Upper lobe of right lung (tissue), 1 donor: ENCODE results near the gene ABCG1. TPM values are rescaled to one million over a fixed set of nuclear protein-coding genes. Genes with fewer than 3 reads are reported as not detected.
A peak's percentile ranks its signal among the peaks of the same experiment; 100 is the strongest.
"Not testable (repeated sequence)": the region's sequence is repeated elsewhere in the genome, so short reads cannot be mapped to it uniquely, and the experiment has no call there.

Experiments used
- ATAC-seq: fragments of 200-7000 bp; cut with Tn5 transposase; one replicate; pipeline ENCODE4 v1.9.1; 2020; ENCODE audit warnings: mild to moderate bottlenecking, moderate library complexity
- DNase-seq: peaks from one replicate; pipeline ENCODE4 v3.0.0-alpha.2; 2020
- H3K27ac ChIP-seq: fragments of 200-600 bp; one replicate; pipeline ENCODE4 v1.8.0; 2022
- H3K27me3 ChIP-seq: fragments of 200-600 bp; one replicate; pipeline ENCODE4 v1.8.0; 2022; ENCODE audit warnings: mild to moderate bottlenecking
- H3K36me3 ChIP-seq: fragments of 200-600 bp; one replicate; pipeline ENCODE4 v1.8.0; 2022
- H3K4me1 ChIP-seq: fragments of 200-600 bp; one replicate; pipeline ENCODE4 v1.8.0; 2022
- H3K4me3 ChIP-seq: fragments of 200-600 bp; one replicate; pipeline ENCODE4 v1.8.0; 2022; ENCODE audit warnings: mild to moderate bottlenecking
- H3K9me3 ChIP-seq: fragments of 200-600 bp; one replicate; pipeline ENCODE4 v1.8.0; 2022
- intact Hi-C: fragments of 100-400 bp; cut with DNase I; formaldehyde crosslinking; loops from one replicate; pipeline ENCODE4 v1.11.0; 2022
- total RNA-seq: library from RNA; stranded (reverse); fragmentation: NEBNext Ultra II Directional; extraction: Animal tissue kit (Norgen Biotek cat#: 25700); gene quantifications from one replicate; pipeline ENCODE4 v1.2.1, GENCODE V29; 2021
- TF ChIP-seq, protein P1 (sequence below): fragments of 200-600 bp; IDR thresholded peaks from one replicate; pipeline ENCODE4 v1.8.0; 2022; ENCODE audit warnings: antibody characterized with exemption
- donor health status: DM: no; HTN: yes; CAD: no; lungs with severe emphysema.

ABCG1 gene
- total RNA-seq, 1 donor from 2014 or later = 62.6 TPM

DNA sequence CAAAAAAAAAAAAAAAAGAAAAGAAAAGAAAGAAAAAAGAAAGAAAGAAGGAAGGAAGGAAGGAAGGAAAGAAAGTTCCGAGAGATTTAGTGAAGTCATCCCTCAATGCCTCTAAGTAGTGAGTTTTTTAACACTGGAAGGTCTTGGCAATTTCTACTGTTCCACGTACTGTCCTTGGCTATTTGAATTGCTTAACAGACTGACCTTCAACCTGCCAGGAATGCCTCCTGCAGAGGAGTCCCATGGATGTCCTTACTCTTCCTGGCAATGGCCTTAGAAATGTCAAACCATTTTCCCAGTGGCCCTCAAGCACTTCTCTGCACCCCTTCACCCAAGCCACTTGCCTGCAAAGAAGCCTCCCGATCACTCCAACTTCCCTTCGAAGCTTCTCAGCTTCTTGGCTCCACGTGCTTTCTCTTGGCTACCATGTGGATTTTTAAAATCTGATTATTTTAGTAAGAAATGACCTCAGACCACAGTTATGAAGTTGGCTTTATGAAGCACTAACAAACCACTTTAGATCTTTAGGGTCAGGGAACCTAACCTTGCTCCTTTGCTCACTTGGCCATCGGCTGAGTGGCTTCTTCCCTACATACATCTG, 43.7 kb upstream of the ABCG1 start:
- H3K36me3 ChIP-seq = no peaks in the 10 kb centered on the region
- H3K9me3 ChIP-seq = no peaks in the 10 kb centered on the region
- TF ChIP-seq, protein P1, sequence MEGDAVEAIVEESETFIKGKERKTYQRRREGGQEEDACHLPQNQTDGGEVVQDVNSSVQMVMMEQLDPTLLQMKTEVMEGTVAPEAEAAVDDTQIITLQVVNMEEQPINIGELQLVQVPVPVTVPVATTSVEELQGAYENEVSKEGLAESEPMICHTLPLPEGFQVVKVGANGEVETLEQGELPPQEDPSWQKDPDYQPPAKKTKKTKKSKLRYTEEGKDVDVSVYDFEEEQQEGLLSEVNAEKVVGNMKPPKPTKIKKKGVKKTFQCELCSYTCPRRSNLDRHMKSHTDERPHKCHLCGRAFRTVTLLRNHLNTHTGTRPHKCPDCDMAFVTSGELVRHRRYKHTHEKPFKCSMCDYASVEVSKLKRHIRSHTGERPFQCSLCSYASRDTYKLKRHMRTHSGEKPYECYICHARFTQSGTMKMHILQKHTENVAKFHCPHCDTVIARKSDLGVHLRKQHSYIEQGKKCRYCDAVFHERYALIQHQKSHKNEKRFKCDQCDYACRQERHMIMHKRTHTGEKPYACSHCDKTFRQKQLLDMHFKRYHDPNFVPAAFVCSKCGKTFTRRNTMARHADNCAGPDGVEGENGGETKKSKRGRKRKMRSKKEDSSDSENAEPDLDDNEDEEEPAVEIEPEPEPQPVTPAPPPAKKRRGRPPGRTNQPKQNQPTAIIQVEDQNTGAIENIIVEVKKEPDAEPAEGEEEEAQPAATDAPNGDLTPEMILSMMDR = no peak
- intact Hi-C loops = no loop called here
- no peak for ATAC-seq
- DNase-seq = no peak
- H3K4me1 ChIP-seq = no peaks in the 10 kb centered on the region
- no peak overlapping the region for H3K27ac ChIP-seq
- no peaks in the 10 kb centered on the region for H3K27me3 ChIP-seq
- H3K4me3 ChIP-seq = no peak overlapping the region

DNA sequence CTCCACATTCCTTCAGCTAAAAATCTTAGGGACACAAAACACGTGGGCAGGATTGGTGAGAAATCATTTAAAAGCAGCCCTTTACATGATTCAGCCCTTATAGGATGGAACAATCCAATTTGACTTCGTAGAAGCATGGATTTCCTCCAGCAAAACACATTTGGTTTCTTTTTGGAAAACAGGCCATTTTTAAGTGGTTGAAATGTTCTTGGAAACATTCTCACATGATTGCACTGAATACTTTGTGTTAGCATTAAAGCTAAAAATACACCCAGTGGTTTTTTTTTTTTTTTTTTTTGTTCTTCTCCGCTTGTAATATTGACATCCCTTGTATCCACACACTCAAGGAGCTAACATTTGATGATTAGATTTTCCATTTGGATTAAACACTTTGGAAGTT, 42.1 kb upstream of the ABCG1 start:
- H3K27me3 ChIP-seq = no peaks in the 10 kb centered on the region
- intact Hi-C loops = no loop called here
- TF ChIP-seq, protein P1 = no peak
- H3K9me3 ChIP-seq = no peaks in the 10 kb centered on the region
- H3K4me1 ChIP-seq = no peaks in the 10 kb centered on the region
- DNase-seq = no peak
- ATAC-seq = no peak
- no peak overlapping the region for H3K4me3 ChIP-seq
- no peak overlapping the region for H3K27ac ChIP-seq
- H3K36me3 ChIP-seq = no peaks in the 10 kb centered on the region

DNA sequence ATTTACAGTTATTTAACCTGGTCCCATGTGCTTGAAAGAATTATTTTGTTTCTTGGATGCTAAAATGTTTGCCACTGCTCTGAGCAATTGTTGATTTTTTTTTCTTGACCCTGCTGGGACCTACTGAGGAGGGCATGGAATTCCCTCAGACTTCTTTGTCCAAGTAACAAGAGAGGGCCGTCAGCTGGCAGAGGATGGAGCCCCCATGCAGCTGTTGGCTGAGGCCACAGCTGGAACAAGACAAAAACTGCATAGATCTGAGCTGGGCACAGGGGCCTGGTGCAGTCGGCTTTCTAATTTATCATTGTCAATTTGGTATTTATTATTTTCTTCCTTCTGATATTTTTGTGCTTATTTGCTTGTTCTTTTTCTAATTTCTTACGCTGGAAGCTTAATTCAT, 39.6 kb upstream of the ABCG1 start:
- no peaks in the 10 kb centered on the region for H3K4me1 ChIP-seq
- no peaks in the 10 kb centered on the region for H3K27me3 ChIP-seq
- TF ChIP-seq, protein P1 = no peak
- H3K36me3 ChIP-seq = no peaks in the 10 kb centered on the region
- no peaks in the 10 kb centered on the region for H3K9me3 ChIP-seq
- intact Hi-C loops = no loop called here
- DNase-seq (peak; percentile 13), ATAC-seq (no peak)
- no peak overlapping the region for H3K4me3 ChIP-seq
- H3K27ac ChIP-seq = no peak overlapping the region

DNA sequence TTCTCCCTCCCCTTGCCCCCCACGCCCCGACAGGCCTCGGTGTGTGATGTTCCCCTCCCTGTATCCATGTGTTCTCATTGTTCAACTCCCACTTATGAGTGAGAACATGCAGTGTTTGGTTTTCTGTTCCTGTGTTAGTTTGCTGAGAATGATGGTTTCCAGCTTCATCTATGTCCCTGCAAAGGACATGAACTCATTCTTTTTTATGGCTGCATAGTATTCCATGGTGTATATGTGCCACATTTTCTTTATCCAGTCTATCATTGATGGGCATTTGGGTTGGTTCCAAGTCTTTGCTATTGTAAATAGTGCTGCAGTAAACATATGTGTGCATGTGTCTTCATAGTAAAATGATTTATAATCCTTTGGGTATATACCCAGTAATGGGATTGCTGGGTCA, 38.9 kb upstream of the ABCG1 start:
- intact Hi-C loops, ATAC-seq, DNase-seq: not testable (repeated sequence)

DNA sequence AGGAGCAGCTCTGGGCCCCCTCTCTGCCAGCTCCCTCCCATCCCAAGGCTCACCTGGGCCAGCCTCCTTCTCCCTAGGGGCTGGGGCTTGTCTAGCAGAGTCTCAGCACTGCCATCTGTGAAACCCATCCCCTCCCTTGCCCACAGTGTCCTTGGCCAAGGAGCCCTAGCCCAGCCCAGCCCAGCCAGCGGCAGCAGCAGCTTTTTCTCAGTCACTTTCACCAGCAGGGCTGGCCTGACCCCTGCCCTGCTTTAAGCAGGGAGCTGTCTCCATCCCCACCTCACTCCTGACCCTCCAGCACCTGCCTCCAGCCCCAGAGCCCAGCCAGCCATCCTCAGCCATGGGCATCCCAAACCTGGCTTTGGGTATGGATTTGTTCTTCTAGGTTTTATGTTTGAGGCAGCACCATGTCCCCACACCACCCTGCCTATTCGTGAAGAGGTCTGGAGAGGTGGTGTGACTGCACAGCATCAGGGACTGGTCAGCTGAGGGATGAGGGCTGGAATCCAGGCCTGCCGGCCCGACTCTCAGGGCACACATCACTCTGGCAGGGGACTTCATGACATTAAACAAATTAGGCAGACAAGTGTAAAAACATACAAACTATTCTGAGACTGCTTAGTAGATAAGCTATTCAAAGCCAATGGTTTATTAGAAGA, 36.1 kb upstream of the ABCG1 start:
- Histone ChIP-seq H3K27ac (no peak overlapping the region), H3K27me3 (no peaks in the 10 kb centered on the region), H3K36me3 (no peaks in the 10 kb centered on the region), H3K9me3 (no peaks in the 10 kb centered on the region), H3K4me3 (no peak overlapping the region), H3K4me1 (no peaks in the 10 kb centered on the region)
- TF ChIP-seq, protein P1 = no peak
- intact Hi-C loops = no loop called here
- ATAC-seq (no peak), DNase-seq (no peak)

More for the DNA sequence above, 38.9 kb upstream of the ABCG1 start:
- not testable (repeated sequence) for H3K4me1 ChIP-seq, H3K27ac ChIP-seq, H3K9me3 ChIP-seq, H3K36me3 ChIP-seq, H3K4me3 ChIP-seq, H3K27me3 ChIP-seq

DNA sequence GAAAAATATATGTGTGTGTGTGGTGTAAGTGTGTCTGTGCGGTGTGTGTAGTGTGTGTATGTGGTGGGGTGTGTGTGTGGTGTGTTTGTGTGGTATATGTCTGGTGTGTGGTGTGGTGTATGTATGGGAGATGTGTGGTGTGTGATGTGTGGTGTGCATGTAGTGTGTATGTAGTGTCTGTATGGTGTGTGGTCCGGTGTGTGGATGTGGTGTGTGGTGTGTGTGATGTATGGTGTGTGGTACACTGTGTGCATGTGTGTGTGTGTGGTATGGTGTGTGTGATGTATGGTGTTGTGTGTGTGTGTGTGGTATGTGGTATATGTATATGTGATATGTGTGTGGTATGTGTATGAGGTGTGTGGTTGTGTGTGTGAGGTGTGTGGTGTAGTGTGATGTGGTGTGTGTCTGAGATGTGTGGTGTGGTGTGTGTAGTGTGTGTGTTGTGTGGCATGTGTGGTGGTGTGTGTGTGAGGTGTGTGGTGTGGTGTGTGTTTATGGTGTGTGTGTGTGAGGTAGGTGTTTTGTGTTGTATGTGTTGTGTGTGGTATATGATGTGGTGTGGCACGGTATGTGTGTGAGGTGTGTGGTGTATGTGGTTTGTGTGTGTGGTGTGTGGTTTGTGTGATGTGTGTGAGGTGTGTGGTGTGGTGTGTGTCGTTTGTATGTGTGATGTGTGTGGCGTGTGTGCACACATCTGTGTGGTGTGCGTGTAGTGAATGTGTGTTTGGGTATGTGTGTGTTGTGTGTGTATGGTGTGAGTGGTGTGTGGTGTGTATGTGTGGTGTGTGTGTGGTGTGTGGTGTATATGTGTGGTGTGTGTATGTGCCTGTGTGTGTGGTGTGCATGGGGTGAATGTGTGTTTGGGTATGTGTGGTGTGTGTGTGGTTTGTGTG, 35.3 kb upstream of the ABCG1 start:
- Histone ChIP-seq H3K27ac (no peak overlapping the region), H3K27me3 (no peaks in the 10 kb centered on the region), H3K36me3 (no peaks in the 10 kb centered on the region), H3K4me1 (no peaks in the 10 kb centered on the region), H3K9me3 (no peaks in the 10 kb centered on the region), H3K4me3 (no peak overlapping the region)
- no peak for DNase-seq
- intact Hi-C loops = no loop called here
- TF ChIP-seq, protein P1 = no peak
- no peak for ATAC-seq
